HG03439 (cell line): Measurements from ENCODE around the gene LIPH.
"Not testable (repeated sequence)": the region's sequence is repeated elsewhere in the genome, so short reads cannot be mapped to it uniquely, and the experiment has no call there.

Source experiments
- ATAC-seq: cut with Tn5 transposase; IDR thresholded peaks from one replicate; pipeline ENCODE4 v1.9.1; 2021; ENCODE audit warnings: mild to moderate bottlenecking, moderate library complexity; ENCODE audit not compliant: unreplicated experiment

Gene LIPH

GRCh38 chr3:185490241-185490640, 62.1 kb downstream of the LIPH start:
- no peak for ATAC-seq

DNA sequence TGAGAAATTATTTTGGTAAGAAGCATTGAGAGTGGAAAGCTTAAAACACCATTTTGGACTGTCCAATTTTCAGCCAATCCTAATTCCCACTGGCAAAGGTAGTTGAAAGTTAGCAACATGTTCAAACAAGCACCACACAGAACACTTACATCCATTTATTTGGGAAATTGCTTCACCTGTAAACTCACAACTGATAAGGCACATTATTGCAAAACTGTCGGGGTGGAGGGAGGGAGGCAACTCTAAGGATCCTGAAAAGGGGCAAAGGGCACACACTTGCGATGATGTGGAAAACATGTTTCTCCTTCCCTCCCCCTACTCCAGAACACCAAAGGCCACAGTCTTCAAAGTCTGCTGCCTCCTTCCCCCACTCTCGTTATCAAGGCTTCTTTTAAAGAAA, 62.9 kb downstream of the LIPH start:
- no peak for ATAC-seq

- ATAC-seq: no peak
These were observed 63.9 kb downstream of the LIPH start for GRCh38 chr3:185488465-185488864.

DNA sequence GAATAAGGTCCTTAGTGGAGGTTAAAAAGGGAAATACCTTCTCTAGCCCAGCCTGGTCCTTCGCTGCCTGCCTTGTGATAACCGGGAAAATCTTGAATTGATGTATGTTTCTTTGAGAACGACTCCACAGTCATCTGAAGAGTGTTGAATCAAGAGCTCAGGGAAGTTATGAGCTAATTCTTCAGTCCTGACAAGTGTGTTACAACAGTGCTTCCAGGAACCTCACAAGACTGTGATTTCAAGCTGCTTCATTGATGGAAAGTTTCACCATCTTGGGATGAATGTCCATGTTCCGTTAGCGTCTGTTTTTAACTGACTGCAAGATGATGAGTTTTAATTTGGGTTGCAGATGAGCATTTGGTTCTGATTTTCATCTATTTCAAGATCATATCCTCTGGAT, 66.0 kb downstream of the LIPH start:
- ATAC-seq: no peak

GRCh38 chr3:185484296-185484695, 68.1 kb downstream of the LIPH start:
- no peak for ATAC-seq

GRCh38 chr3:185479373-185479945, 72.9 kb downstream of the LIPH start:
- no peak for ATAC-seq

DNA sequence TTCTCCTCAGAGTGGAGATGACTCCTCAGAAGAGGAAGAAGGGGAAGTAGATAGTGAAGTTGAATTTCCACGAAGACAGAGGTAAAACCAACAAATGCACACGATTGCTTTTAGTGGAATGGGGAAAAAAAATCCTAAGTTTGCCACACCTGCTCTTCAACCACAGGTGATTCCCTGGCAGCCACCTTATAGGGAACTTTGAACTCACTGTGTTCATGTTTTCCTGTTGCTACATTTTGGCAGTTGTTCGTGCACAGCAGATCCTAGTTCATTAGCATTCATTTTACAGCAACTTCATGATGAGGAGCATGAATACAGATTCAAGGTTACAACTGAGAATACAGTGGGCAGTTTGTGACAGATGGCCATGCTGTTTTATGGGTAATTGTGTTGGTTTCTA, 75.1 kb downstream of the LIPH start:
- no peak for ATAC-seq

- ATAC-seq: not testable (repeated sequence)
These were observed 77.5 kb downstream of the LIPH start for GRCh38 chr3:185474922-185475321.

DNA sequence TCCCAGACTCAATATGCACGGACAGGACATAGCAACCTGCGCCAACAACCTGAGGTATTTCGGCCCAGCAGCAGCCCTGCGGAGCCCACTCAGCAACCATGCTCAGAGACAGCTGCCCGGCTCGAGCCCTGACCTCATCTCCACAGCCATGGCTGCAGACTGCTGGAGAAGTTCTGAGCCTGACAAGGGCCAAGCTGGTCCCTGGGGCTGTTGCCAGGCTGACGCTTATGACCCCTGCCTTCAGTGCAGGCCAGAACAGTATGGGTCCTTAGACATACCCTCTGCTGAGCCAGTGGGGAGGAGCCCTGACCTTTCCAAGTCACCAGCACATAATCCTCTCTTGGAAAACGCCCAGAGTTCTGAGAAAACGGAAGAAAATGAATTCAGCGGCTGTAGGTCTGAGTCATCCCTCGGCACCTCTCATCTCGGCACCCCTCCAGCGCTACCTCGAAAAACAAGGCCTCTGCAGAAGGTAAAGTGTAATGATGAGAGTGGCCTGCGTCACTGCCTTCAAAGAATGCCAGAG, 79.0 kb downstream of the LIPH start:
- no peak for ATAC-seq

DNA sequence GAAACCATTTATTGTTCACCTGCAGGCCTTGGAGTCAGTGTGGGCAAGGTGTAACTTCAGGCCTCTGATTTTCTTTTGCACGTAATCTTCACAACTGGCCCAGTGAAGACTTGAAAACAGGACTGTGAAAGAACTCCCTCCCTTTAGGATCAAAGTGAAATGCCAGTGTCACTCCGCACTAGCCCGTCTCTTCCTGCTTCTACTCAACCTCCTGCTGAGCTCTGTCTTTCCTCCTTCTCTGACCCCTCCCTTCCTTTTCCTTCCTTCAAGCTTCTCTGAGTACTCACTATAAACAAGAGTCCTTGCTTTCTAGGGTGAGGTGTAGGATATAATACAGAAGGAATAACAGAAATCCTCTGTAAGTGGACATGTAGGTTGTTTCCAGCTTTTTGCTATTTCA, 82.1 kb downstream of the LIPH start:
- ATAC-seq: no peak

GRCh38 chr3:185469542-185469941, 82.8 kb downstream of the LIPH start:
- no peak for ATAC-seq

GRCh38 chr3:185466123-185466522, 86.3 kb downstream of the LIPH start:
- not testable (repeated sequence) for ATAC-seq

DNA sequence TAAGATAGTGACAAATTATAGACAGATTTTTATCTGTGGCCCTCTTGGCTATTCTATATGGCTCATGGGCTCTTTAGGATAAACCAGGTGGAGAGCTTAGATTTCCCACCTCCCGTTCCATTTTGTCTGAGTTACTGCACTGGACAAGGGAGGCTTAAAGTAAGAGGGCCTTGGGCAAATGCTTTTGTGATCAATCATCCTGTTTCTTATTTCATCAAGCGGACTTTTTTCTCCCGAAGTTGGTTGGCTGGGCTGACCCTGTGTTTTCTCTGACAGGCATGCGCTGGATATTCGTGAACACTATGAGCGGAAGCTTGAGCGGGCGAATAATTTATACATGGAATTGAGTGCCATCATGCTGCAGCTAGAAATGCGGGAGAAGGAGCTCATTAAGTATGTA, 86.9 kb downstream of the LIPH start:
- ATAC-seq: no peak

- ATAC-seq: no peak
These were observed 91.6 kb downstream of the LIPH start for GRCh38 chr3:185460719-185461350.

GRCh38 chr3:185460309-185460708, 92.1 kb downstream of the LIPH start:
- no peak for ATAC-seq

- no peak for ATAC-seq
These were observed 95.0 kb downstream of the LIPH start for GRCh38 chr3:185457376-185457775.
